Fibroblast of lung (primary cell): ENCODE results near the gene RRAD. TPM values are rescaled to one million over a fixed set of nuclear protein-coding genes. Genes with fewer than 3 reads are reported as not detected.

Source experiments
- DNase-seq, 2 donors: peaks; one replicate each; pipeline versions ENCODE4 v3.0.0 to v3.0.0-alpha.2; 2010; ENCODE audit warnings: low read depth in 2 of 2
- H2AFZ ChIP-seq: 2 replicates; pipeline ENCODE4 v1.5.1; 2012; ENCODE audit warnings: low read length, control low read depth, inconsistent platforms
- H3K27ac ChIP-seq: 2 replicates; pipeline ENCODE4 v1.5.1; 2011; ENCODE audit warnings: low read length, control low read depth; ENCODE audit not compliant: insufficient read depth
- H3K27me3 ChIP-seq: 2 replicates; pipeline ENCODE4 v1.5.1; 2011; ENCODE audit warnings: mild to moderate bottlenecking, low read length; ENCODE audit not compliant: control insufficient read depth, insufficient read depth
- H3K36me3 ChIP-seq: 2 replicates; pipeline ENCODE4 v1.5.1; 2011; ENCODE audit warnings: low read length; ENCODE audit not compliant: control insufficient read depth, insufficient read depth
- H3K4me1 ChIP-seq: 2 replicates; pipeline ENCODE4 v1.5.1; 2011; ENCODE audit warnings: low read length; ENCODE audit not compliant: control insufficient read depth, insufficient read depth; ENCODE audit errors: extremely low read depth
- H3K4me2 ChIP-seq: 2 replicates; pipeline ENCODE4 v1.5.1; 2011; ENCODE audit warnings: low read length, control low read depth; ENCODE audit not compliant: insufficient read depth; ENCODE audit errors: extremely low read depth
- H3K4me3 ChIP-seq, 4 experiments: fragments of 200-600 bp in 1 of 4; sonication (generic) in 1 of 4; replicated peaks in 1 of 4; 2 replicates each; pipeline ENCODE4 v1.5.1; 2011 to 2016; ENCODE audit warnings: low read length in 4 of 4, low read depth in 3 of 4, mild to moderate bottlenecking in 3 of 4, control low read depth in 2 of 4, inconsistent platforms in 1 of 4, mixed read lengths in 1 of 4; ENCODE audit not compliant: insufficient read depth in 1 of 4; ENCODE audit errors: control extremely low read depth in 1 of 4
- H3K79me2 ChIP-seq: 2 replicates; pipeline ENCODE4 v1.5.1; 2012; ENCODE audit warnings: mild to moderate bottlenecking, low read length, inconsistent platforms; ENCODE audit not compliant: control insufficient read depth, insufficient read depth
- H3K9ac ChIP-seq: 2 replicates; pipeline ENCODE4 v1.5.1; 2011; ENCODE audit warnings: mild to moderate bottlenecking, low read length, control low read depth; ENCODE audit not compliant: insufficient read depth
- H3K9me3 ChIP-seq: 2 replicates; pipeline ENCODE4 v1.5.1; 2012; ENCODE audit warnings: low read depth, low read length; ENCODE audit not compliant: control insufficient read depth, insufficient read depth
- H4K20me1 ChIP-seq: 2 replicates; pipeline ENCODE4 v1.5.1; 2011; ENCODE audit warnings: low read length; ENCODE audit not compliant: control insufficient read depth, insufficient read depth; ENCODE audit errors: extremely low read depth
- EZH2 ChIP-seq: IDR thresholded peaks from 2 replicates; pipeline ENCODE4 v1.5.1; 2012; ENCODE audit warnings: low read length, control low read depth, mild to moderate bottlenecking; ENCODE audit errors: missing control alignments
- polyA plus RNA-seq, 2 donors: library from polyadenylated mRNA; depleted of rRNA in 1 of 2; stranded (reverse) in 1 of 2; unstranded in 1 of 2; fragments of >200 nt; gene quantifications; 2 replicates each; pipeline ENCODE4 v1.2.1, GENCODE V29; 2011 to 2012; ENCODE audit warnings: missing spikeins in 1 of 2
- total RNA-seq: library from RNA; depleted of rRNA; stranded (reverse); fragments of >200 nt; gene quantifications from 2 replicates; pipeline ENCODE4 v1.2.1, GENCODE V29; 2014
- TF ChIP-seq, protein P1 (sequence below), 2 donors: IDR thresholded peaks in 1 of 2; conservative IDR thresholded peaks in 1 of 2; 1 replicate in 1 of 2; 2 replicates in 1 of 2; pipeline ENCODE4 v1.5.1; 2011 to 2012; ENCODE audit warnings: low read length in 2 of 2, control low read depth in 1 of 2, inconsistent platforms in 1 of 2, low read depth in 1 of 2, mild to moderate bottlenecking in 1 of 2

RRAD gene
- total and polyA plus RNA-seq, 2 donors (not counting 1 experiment from before 2014, with no cell fraction given), result 11.6 to 83.7 TPM

GRCh38 chr16:66891360-66891759, 34.0 kb downstream of the RRAD start:
- H2AFZ ChIP-seq, result no peak overlapping the region
- H3K36me3 ChIP-seq, result peaks cover 2% of the 10 kb centered on the region
- no peak overlapping the region for H3K9ac ChIP-seq
- no peak overlapping the region for H3K4me3 ChIP-seq
- TF ChIP-seq EZH2, result no peak
- TF ChIP-seq, protein P1, sequence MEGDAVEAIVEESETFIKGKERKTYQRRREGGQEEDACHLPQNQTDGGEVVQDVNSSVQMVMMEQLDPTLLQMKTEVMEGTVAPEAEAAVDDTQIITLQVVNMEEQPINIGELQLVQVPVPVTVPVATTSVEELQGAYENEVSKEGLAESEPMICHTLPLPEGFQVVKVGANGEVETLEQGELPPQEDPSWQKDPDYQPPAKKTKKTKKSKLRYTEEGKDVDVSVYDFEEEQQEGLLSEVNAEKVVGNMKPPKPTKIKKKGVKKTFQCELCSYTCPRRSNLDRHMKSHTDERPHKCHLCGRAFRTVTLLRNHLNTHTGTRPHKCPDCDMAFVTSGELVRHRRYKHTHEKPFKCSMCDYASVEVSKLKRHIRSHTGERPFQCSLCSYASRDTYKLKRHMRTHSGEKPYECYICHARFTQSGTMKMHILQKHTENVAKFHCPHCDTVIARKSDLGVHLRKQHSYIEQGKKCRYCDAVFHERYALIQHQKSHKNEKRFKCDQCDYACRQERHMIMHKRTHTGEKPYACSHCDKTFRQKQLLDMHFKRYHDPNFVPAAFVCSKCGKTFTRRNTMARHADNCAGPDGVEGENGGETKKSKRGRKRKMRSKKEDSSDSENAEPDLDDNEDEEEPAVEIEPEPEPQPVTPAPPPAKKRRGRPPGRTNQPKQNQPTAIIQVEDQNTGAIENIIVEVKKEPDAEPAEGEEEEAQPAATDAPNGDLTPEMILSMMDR (conservative IDR thresholded peaks at IDR 0.05 in 1 of 2, IDR thresholded peaks at IDR 0.05 in 1 of 2; ENCODE audit: low read depth in 1 of 2, low read length in 2 of 2), result no peak
- H4K20me1 ChIP-seq, result no peaks in the 10 kb centered on the region
- H3K27ac ChIP-seq, result no peak overlapping the region
- DNase-seq, result no peak
- H3K27me3 ChIP-seq, result no peaks in the 10 kb centered on the region
- no peaks in the 10 kb centered on the region for H3K79me2 ChIP-seq
- H3K4me1 ChIP-seq, result no peaks in the 10 kb centered on the region
- H3K4me2 ChIP-seq, result no peak overlapping the region
- no peaks in the 10 kb centered on the region for H3K9me3 ChIP-seq

- peaks cover 2% of the 10 kb centered on the region for H3K36me3 ChIP-seq
- TF ChIP-seq, protein P1 (conservative IDR thresholded peaks at IDR 0.05 in 1 of 2, IDR thresholded peaks at IDR 0.05 in 1 of 2; ENCODE audit: low read depth in 1 of 2, low read length in 2 of 2), result no peak
- no peak for TF ChIP-seq EZH2
- H3K27ac ChIP-seq, result no peak overlapping the region
- no peak overlapping the region for H3K4me2 ChIP-seq
- H3K4me3 ChIP-seq, result no peak overlapping the region
- H3K79me2 ChIP-seq, result no peaks in the 10 kb centered on the region
- H3K4me1 ChIP-seq, result no peaks in the 10 kb centered on the region
- no peaks in the 10 kb centered on the region for H3K27me3 ChIP-seq
- no peaks in the 10 kb centered on the region for H3K9me3 ChIP-seq
- no peak for DNase-seq
- no peaks in the 10 kb centered on the region for H4K20me1 ChIP-seq
- H3K9ac ChIP-seq, result no peak overlapping the region
- no peak overlapping the region for H2AFZ ChIP-seq
Measured at GRCh38 chr16:66890799-66891198, 34.5 kb downstream of the RRAD start.

GRCh38 chr16:66889622-66890021, 35.7 kb downstream of the RRAD start:
- no peaks in the 10 kb centered on the region for H3K9me3 ChIP-seq
- H3K27ac ChIP-seq, result no peak overlapping the region
- TF ChIP-seq, protein P1 (conservative IDR thresholded peaks at IDR 0.05 in 1 of 2, IDR thresholded peaks at IDR 0.05 in 1 of 2; ENCODE audit: low read depth in 1 of 2, low read length in 2 of 2), result no peak
- TF ChIP-seq EZH2, result no peak
- no peak for DNase-seq
- no peaks in the 10 kb centered on the region for H3K4me1 ChIP-seq
- no peaks in the 10 kb centered on the region for H3K27me3 ChIP-seq
- no peak overlapping the region for H3K9ac ChIP-seq
- no peak overlapping the region for H3K4me2 ChIP-seq
- H4K20me1 ChIP-seq, result no peaks in the 10 kb centered on the region
- H3K79me2 ChIP-seq, result no peaks in the 10 kb centered on the region
- peaks cover 10% of the 10 kb centered on the region for H3K36me3 ChIP-seq
- no peak overlapping the region for H2AFZ ChIP-seq
- H3K4me3 ChIP-seq, result no peak overlapping the region
